ENCODE results near the gene EIF3D. TPM values are rescaled to one million over a fixed set of nuclear protein-coding genes. Genes with fewer than 3 reads are reported as not detected.

The EIF3D gene
- total and polyA plus RNA-seq, 10 donors = 194 to 428 (median 228) TPM

GRCh38 chr22:36478966-36479365 is 50.0 kb downstream of the EIF3D start:
- 82 to 88% (median 86%) methylated on average over 4 of the region's 4 CpGs for WGBS, 5 donors
- H3K4me3 ChIP-seq = no peak overlapping the region
- intact Hi-C loops (cut with DNase I; ENCODE audit: low total_unique reads) = no loop called here
- peaks cover 0 to 65% (median 53%) of the 10 kb centered on the region in 6 donors for H3K36me3 ChIP-seq
- TF ChIP-seq CTCF (IDR thresholded peaks at IDR 0.05 in 8 of 11, conservative IDR thresholded peaks at IDR 0.05 in 3 of 11) (no peak), POLR2A (IDR thresholded peaks at IDR 0.05) (no peak), POLR2AphosphoS5 (IDR thresholded peaks at IDR 0.05) (no peak)
- DNase-seq = no peak
- peaks cover 9 to 69% (median 43%) of the 10 kb centered on the region in 6 donors for H3K4me1 ChIP-seq
- H3K27me3 ChIP-seq (replicated peaks in 1 of 7) = no peaks in the 10 kb centered on the region
- H3K27ac ChIP-seq = peak overlapping the region in 7 of 8 donors; percentile 20 to 100 (median 99)
- H3K9me3 ChIP-seq = no peaks in the 10 kb centered on the region

- H3K36me3 ChIP-seq = peaks cover 0 to 97% (median 71%) of the 10 kb centered on the region in 6 donors
- H3K4me3 ChIP-seq = no peak overlapping the region
- 94 to 98% (median 95%) methylated on average over 6 of the region's 6 CpGs for WGBS, 5 donors
- no peak for DNase-seq
- TF ChIP-seq CTCF (IDR thresholded peaks at IDR 0.05 in 8 of 11, conservative IDR thresholded peaks at IDR 0.05 in 3 of 11) (no peak), POLR2AphosphoS5 (IDR thresholded peaks at IDR 0.05) (no peak), POLR2A (IDR thresholded peaks at IDR 0.05) (no peak)
- H3K4me1 ChIP-seq = peaks cover 4 to 86% (median 45%) of the 10 kb centered on the region in 6 donors
- no peaks in the 10 kb centered on the region for H3K9me3 ChIP-seq
- H3K27ac ChIP-seq = peak overlapping the region in 6 of 8 donors; percentile 35 to 76 (median 58)
- intact Hi-C loops (cut with DNase I; ENCODE audit: low total_unique reads) = no loop called here
- no peaks in the 10 kb centered on the region for H3K27me3 ChIP-seq (replicated peaks in 1 of 7)
Measured at GRCh38 chr22:36475341-36475740, 53.6 kb downstream of the EIF3D start.

- TF ChIP-seq POLR2AphosphoS5 (IDR thresholded peaks at IDR 0.05) (no peak), POLR2A (IDR thresholded peaks at IDR 0.05) (no peak), CTCF (IDR thresholded peaks at IDR 0.05 in 8 of 11, conservative IDR thresholded peaks at IDR 0.05 in 3 of 11) (no peak)
- peaks cover 0 to 81% (median 56%) of the 10 kb centered on the region in 6 donors for H3K36me3 ChIP-seq
- peak overlapping the region in 5 of 8 donors; percentile 45 to 78 (median 72) for H3K27ac ChIP-seq
- peaks cover 5 to 87% (median 41%) of the 10 kb centered on the region in 6 donors for H3K4me1 ChIP-seq
- H3K27me3 ChIP-seq (replicated peaks in 1 of 7) = no peaks in the 10 kb centered on the region
- intact Hi-C loops (cut with DNase I; ENCODE audit: low total_unique reads) = loop anchor here (5.0 kb wide), 1 partner anchor 170 kb away; no protein-coding TSS in a partner anchor
- H3K9me3 ChIP-seq = no peaks in the 10 kb centered on the region
- 77 to 89% (median 87%) methylated on average over 13 of the region's 13 CpGs for WGBS, 5 donors
- no peak overlapping the region for H3K4me3 ChIP-seq
- DNase-seq = no peak
Measured at GRCh38 chr22:36472689-36473088, 56.3 kb downstream of the EIF3D start.

- DNase-seq = no peak
- WGBS, 5 donors = 73 to 90% (median 81%) methylated on average over 14 of the region's 14 CpGs
- Histone ChIP-seq H3K9me3 (no peaks in the 10 kb centered on the region), H3K4me1 (peaks cover 8 to 89% (median 47%) of the 10 kb centered on the region in 6 donors), H3K4me3 (peak overlapping the region in 1 of 8 donors; percentile 13), H3K27me3 (replicated peaks in 1 of 7) (no peaks in the 10 kb centered on the region), H3K27ac (peak overlapping the region; percentile 23 to 78 (median 64)), H3K36me3 (peaks cover 0 to 81% (median 49%) of the 10 kb centered on the region in 6 donors)
- intact Hi-C loops (cut with DNase I; ENCODE audit: low total_unique reads) = loop anchor here (5.0 kb wide), 1 partner anchor 169 kb away; no protein-coding TSS in a partner anchor
- TF ChIP-seq POLR2AphosphoS5 (IDR thresholded peaks at IDR 0.05) (no peak), POLR2A (IDR thresholded peaks at IDR 0.05) (no peak), CTCF (IDR thresholded peaks at IDR 0.05 in 8 of 11, conservative IDR thresholded peaks at IDR 0.05 in 3 of 11) (no peak)
Measured at GRCh38 chr22:36471341-36471821, 57.6 kb downstream of the EIF3D start.
